Retinal pigment epithelial cell (primary cell): ENCODE results near the gene ZNF770.

Experiments
- DNase-seq: peaks from one replicate; pipeline ENCODE4 v3.0.0-alpha.2; 2010; ENCODE audit warnings: low read depth
- H3K4me3 ChIP-seq: 2 replicates; pipeline ENCODE4 v1.5.1; 2011; ENCODE audit warnings: mild to moderate bottlenecking, low read length, control low read depth, moderate library complexity
- CTCF ChIP-seq: conservative IDR thresholded peaks from 2 replicates; pipeline ENCODE4 v1.5.1; 2011; ENCODE audit warnings: low read depth, low read length, control low read depth, inconsistent platforms

ZNF770 gene

GRCh38 chr15:34988027-34988902, at the start of gene ZNF770:
TSS of gene ZNF770 (minus strand) at chr15:34988287. CDS start at chr15:34983434, 4,853 bp downstream.
- no peak for TF ChIP-seq CTCF
- peak; percentile 32 for DNase-seq
- H3K4me3 ChIP-seq = peak within 1 kb of the TSS; percentile 97

GRCh38 chr15:35028235-35028984, 40.3 kb upstream of the ZNF770 start:
- no peak overlapping the region for H3K4me3 ChIP-seq
- TF ChIP-seq CTCF = no peak
- no peak for DNase-seq

- TF ChIP-seq CTCF = no peak
- DNase-seq = no peak
- H3K4me3 ChIP-seq = no peak overlapping the region
These were observed 35.7 kb upstream of the ZNF770 start for GRCh38 chr15:35023804-35024203.

- TF ChIP-seq CTCF = no peak
- DNase-seq = no peak
- no peak overlapping the region for H3K4me3 ChIP-seq
These were observed 32.9 kb upstream of the ZNF770 start for GRCh38 chr15:35020974-35021373.

- no peak overlapping the region for H3K4me3 ChIP-seq
- no peak for DNase-seq
- TF ChIP-seq CTCF = no peak
These were observed 31.6 kb upstream of the ZNF770 start for GRCh38 chr15:35019404-35020327.

- DNase-seq = no peak
- no peak for TF ChIP-seq CTCF
- H3K4me3 ChIP-seq = no peak overlapping the region
These were observed 26.2 kb upstream of the ZNF770 start for GRCh38 chr15:35014241-35014640.
